ENCODE data around the gene POU2F2.
A peak's percentile ranks its signal among the peaks of the same experiment; 100 is the strongest.

Gene POU2F2

DNA sequence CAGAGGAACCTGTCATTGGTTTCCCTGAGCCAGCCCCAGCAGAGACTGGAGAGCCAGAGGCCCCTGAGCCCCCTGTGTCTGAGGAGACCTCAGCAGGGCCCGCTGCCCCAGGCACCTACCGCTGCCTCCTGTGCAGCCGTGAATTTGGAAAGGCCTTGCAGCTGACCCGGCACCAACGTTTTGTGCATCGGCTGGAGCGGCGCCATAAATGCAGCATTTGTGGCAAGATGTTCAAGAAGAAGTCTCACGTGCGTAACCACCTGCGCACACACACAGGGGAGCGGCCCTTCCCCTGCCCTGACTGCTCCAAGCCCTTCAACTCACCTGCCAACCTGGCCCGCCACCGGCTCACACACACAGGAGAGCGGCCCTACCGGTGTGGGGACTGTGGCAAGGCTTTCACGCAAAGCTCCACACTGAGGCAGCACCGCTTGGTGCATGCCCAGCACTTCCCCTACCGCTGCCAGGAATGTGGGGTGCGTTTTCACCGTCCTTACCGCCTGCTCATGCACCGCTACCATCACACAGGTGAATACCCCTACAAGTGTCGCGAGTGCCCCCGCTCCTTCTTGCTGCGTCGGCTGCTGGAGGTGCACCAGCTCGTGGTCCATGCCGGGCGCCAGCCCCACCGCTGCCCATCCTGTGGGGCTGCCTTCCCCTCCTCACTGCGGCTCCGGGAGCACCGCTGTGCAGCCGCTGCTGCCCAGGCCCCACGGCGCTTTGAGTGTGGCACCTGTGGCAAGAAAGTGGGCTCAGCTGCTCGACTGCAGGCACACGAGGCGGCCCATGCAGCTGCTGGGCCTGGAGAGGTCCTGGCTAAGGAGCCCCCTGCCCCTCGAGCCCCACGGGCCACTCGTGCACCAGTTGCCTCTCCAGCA is 52.1 kb downstream of the POU2F2 start:
- no peak for DNase-seq (ENCODE audit: low read depth)

DNA sequence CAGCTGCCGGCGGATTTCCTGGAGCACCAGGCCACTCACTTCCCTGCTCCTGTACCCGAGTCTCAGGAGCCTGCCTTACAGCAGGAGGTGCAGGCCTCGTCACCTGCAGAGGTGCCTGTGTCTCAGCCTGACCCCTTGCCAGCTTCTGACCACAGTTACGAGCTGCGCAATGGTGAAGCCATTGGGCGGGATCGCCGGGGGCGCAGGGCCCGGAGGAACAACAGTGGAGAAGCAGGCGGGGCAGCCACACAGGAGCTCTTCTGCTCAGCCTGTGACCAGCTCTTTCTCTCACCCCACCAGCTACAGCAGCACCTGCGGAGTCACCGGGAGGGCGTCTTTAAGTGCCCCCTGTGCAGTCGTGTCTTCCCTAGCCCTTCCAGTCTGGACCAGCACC is 53.0 kb downstream of the POU2F2 start:
- no peak for DNase-seq (ENCODE audit: low read depth)

DNA sequence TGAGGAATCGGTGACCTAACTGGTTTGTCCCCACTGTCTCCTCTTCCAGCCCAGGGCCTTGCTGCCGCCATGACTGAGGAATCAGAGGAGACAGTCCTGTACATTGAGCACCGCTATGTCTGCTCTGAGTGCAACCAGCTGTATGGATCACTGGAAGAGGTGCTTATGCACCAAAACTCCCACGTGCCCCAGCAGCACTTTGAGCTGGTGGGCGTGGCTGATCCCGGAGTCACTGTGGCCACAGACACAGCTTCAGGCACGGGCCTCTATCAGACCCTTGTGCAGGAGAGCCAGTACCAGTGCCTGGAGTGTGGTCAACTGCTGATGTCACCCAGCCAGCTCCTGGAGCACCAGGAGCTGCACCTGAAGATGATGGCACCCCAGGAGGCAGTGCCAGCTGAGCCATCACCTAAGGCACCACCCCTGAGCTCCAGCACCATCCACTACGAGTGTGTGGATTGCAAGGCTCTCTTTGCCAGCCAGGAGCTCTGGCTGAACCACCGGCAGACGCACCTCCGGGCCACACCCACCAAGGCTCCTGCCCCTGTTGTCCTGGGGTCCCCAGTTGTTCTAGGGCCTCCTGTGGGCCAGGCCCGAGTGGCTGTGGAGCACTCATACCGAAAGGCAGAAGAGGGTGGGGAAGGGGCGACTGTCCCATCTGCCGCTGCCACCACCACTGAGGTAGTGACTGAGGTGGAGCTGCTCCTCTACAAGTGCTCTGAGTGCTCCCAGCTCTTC is 53.5 kb downstream of the POU2F2 start:
- no peak for DNase-seq (ENCODE audit: low read depth)

DNA sequence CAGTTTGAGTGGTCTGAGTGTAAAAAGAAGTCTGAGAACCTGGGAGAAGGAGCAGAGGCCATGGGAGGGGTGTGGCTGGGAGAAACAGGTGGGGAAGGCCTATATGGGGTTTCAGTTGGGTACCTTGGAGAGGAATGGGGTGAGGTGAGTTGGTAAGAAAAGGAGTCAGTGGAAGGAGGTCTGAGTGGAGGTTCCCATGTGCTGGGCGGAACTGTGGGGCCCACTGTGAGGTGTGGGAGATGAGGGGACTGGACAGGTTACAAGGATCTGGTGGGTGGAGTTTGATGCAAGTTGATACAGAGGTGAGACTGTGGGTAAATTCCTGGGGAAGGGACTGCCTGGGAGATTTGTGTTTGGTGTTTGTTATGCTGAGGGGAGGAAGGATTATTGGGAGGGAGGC is 54.2 kb downstream of the POU2F2 start:
- DNase-seq (ENCODE audit: low read depth), result no peak

DNA sequence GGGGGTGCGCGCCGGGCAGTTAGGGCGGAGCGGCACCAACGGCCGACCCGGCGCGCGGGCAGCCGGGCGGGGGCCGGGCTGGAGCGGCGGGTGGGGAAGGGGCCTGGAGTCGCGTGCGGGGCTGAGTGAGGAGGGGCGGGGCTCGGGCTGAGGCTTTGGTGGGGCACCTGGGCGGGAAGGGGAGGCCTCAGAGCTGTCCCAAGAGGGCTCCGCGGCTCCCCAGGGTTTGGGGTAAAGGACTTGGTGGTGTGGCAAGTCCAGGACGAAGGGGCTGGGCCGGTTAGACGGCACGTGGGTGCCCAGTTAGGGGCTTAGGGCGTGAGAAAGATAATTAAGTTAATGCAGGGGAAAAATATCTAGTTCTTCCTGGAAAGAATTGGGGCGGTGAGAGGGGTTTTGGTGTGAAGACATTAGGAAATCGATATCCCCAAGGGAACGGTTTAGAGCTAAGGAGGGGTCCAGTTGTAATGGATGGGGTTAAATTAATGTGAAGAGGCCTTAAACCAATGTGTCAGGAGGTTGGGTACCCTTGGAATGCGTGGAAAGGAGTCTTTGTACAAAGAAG is 55.8 kb downstream of the POU2F2 start:
- no peak for DNase-seq (ENCODE audit: low read depth)

DNA sequence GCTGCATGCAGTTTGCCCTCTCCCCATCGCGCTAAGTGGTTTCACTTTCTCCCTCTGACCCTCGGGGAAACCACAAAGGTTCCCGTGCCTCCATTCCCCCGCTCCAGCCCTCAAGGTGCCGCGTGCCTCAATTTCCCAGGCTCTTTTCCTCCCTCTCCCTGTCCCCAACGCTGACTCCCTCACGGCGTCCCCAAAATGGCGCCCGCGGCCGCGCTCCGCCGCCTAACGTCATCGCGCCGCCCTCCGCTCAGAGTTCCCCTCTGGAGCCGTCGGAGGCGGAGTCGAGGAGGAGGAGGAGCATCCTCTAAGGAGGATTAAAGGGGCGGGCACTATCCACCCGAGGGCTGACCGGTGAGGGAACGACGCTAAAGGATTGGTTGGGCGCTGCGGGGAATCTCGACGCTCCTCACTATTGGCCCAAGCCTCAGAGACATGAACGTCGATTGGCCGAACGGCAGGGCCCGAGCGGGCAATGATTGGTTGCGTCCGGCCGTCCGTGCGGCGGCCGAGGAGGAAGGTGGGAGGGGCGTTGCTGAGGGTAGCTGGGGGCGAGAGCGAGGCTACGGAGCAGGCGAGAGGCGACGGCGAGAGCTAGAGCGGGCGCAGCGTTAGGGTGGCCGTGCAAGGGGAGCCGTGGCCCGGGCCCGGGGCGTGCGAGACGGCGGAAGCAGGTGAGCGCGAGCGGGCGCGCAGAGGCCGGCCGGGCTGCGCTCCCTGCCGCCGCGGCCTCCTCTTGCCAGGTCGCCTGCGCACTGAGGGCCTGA is 56.4 kb downstream of the POU2F2 start, which contains the start of gene ZNF574:
TSS of gene ZNF574 (plus strand) at position 551 of the 764 bp plus-strand sequence. CDS start 2,441 bp downstream, outside the sequence.
- peak; percentile 99 for DNase-seq (ENCODE audit: low read depth)

DNA sequence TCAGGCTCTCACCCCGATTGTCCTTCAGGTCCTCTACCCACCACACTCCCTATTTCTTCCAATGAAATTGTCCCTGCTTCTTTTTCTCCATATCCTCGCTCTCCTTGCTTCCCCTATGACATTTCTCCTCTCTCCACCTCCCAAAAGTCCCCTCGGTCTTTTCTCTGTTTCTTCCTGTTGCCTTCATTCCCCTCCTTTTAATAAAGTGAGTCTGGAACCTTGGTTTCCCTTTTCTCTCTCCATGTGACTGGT is 57.0 kb downstream of the POU2F2 start:
- DNase-seq (ENCODE audit: low read depth), result no peak

DNA sequence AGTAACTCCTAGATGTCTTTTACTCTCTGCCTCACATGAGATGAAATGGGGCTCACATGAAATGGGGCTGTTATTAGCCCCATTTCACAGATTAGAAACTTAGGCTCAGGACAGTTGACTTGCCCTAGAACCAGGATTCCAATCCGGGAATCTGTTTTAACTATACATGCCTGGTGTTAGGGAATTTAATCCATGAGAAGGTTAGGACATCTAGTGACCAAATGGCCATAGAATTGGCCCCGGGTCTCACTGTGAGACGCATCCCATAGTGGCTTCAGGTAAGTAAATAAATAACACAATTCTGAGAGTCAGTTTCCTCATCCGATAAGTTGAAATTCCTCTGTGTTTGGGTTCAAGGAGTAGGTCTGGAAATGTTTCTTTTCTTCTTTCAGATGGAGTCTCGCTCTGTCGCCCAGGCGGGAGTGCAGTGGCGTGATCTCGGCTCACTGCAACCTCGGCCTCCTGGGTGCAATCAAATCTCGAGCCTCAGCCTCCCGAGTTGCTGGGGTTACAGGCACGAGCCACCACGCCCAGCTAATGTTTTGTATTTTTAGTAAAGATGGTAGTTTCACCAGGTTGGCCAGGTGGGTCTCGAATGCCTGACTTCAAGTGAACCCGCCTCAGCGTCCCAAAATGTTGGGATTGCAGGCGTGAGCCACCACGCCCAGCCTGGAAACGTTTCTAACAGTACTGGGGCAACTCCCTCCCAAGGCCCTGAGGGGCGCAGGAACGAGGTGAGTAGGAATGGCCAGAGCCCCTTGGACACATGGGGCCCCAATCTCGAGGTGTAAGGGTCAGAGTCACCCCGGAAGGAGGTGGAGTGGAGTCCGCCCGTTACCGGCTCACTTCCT is 57.5 kb downstream of the POU2F2 start:
- DNase-seq (ENCODE audit: low read depth), result no peak

DNA sequence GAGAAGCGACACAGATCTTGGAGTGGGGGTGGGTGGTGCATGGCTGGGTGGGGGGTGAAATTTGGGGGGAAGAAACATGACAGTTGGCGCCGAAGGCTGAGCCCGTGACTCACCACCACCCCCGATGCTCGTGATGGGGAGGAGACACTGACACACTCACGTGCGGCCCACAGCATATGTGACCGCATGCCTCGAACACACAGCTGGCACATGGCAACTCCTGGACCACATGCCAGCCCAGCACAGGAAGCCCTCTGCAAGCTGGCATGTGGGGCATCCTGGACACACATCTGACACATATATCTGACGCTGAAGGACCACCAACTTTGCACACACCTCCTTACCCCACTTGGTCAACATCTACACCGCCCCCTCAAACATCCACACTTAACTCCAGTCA is 61.0 kb downstream of the POU2F2 start:
- DNase-seq (ENCODE audit: low read depth), result no peak

DNA sequence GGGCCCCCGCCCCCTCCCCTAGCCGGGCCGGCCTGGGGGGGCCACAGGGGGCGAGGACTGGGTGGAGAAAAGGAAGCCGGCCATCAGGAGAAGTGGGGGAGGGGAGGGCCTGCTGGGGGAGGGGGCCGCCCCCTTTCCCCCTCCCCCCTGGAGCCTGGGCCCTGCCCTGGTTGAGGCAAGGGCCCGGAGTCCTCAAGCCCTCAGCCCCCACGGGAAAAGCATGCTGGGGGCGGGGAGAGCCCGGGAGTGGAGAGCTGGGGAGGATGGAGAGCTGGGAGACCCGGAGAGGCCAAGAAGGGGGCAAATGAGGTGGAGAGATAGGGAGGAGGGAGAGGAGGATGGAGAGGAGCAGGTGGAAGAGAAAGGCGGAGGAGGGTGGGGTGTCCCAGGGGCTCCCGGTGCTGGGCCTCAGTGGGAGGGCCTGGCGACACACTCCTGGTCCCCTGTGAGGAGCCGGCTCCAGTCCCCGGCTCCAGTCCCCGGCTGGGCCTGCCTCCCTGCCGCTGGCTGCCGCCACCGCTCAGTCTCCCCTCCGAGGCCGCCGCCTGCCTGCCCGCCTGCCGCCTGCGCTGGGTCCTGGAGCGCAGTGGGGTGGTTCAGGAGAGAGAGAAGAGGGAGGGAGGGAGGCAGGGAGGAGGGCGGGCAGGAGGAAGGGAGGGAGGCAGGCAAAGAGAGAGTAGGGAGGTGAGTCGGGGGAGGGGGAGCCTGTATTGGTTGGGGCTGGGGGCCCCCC is 62.5 kb downstream of the POU2F2 start, which contains the start of gene GRIK5:
TSS of gene GRIK5 (minus strand) at position 588 of the 733 bp plus-strand sequence. CDS start 4,436 bp downstream, outside the sequence.
- no peak for DNase-seq (ENCODE audit: low read depth)

DNA sequence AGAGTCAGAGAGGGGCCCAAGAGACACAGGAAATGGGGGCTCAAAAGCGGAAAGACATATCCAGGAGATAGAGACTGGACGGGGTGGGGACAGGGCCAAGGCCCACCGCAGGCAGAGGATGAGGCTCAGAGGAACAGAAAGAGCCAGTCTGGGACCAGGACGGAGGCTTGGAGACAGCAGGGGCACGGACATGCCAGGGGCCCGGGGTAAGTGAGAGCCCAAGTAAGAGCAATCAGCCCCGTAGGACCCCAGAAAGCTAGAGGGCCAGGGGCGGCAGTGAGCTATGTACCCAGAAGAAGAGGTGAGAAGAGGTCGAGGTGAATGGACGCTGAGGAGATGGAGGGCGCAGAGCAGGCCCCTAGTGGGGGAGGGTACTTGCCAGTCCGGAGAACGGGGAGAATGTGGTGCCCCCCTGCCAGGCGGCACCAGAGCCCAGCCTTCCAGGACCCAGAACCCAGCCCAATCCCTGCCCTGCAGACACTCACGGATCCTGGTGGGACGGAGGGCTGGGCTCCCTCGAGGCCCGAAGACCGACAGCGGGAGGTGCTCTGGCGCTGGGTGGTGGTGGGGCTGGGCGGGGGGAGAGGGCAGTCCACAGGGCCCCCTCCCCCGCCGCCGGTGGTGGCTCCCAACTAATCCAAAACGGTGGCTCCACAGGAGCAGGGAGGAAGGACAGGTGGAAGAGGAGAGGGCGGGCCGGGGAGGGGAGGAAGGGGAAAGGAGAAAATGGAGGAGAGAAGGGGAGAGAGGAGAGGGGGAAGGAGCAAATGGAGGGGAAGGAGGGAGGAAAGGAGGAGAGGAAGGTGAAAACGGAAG is 63.3 kb downstream of the POU2F2 start:
- no peak for DNase-seq (ENCODE audit: low read depth)

DNA sequence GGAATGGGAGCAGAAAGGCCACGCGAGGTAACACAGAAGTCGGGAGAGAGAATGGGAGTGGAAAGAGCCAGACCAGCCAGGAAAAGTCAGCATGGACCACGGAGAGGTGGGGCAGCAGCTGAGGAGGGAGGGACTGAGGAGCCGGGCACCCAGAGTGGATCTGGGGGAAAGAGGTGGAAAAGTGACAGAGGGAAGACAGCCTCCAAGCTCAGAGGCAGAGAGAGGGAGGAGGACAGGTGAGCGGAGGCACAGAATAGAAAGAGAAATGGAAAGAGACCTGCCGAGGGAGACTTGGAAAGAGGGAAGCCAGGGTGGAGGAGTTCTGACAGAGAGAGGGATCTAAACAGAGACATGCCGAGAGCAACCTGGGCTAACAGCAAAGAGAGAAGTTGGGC is 63.9 kb downstream of the POU2F2 start:
- DNase-seq (ENCODE audit: low read depth), result no peak

DNA sequence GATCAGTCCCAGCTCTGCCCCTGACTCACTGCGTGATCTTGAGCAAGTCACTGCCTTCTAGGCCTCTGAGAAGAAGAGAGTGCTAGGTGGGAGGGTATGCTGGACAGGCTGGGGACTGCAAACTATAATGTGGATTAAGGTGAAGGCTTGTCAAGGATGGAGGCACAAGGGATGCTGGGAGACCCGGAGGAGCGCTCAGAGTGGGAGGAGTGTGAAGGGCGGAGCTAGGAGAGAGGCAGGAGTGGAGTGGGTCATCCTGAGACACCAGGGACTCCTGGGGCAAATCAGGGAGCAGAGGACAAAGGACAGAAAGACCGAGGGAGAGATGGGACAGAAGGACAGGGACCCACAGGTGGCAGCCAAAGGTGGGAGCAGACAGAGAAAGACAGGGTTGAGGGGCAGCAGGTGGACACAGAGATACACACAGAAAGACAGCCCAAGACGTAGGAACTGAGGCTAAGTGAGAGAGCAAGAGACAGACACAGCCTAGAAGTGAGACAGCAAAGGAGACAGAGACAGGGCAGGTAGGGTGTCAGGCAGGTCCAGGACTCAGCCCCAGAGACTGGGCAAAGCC is 64.8 kb downstream of the POU2F2 start:
- DNase-seq (ENCODE audit: low read depth), result no peak

DNA sequence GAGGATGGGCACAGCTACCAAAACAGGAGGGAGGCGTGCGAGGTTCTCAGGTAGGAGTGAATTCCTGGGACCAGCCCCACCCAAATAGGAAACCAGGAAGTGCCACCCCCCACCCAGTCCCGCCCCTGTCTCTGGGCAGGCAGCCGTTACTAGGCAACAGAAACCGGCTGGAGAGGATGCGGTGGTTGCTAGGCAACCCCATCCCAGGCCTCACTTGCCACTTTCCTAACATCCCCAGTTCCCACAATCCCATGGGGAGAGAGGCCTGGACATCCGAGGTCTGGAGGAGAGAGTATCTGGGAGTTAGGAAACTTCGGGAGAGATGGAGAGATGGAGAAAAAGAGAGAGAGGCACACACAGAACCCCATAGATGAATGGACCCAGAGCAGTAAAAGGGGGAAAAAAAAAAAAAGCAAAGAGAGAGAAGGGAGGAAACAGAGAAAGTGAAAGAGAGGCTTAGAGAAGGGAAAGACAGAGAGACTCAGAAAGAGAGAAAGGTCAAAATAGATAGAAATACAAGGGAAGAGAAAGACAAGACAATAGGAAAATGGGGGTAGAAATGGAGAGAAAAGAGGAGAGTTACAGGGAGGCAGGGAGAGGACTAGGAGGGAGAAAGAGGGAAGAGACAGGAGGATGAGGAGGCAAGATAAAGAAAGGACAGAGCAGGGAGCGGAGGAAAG is 66.0 kb downstream of the POU2F2 start:
- no peak for DNase-seq (ENCODE audit: low read depth)

DNA sequence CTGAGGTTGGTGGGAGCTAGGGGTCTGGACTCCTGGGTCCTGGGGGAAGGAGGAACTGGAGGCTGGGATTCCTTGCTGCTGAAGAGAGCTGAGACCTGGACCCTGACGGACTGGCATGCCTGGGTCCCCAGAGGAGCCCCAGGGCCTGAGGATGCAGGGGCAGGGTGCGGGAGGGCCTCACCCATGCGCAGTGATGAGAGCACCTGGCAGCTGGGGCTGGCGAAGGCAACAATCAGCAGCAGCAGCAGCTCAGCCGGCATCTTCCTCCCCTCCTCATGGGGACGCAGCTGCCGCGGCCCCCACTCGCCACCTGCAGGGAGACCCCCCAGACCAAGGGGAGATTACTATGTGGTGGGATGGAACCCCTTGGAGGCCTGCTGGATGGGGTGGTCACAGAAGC is 66.7 kb downstream of the POU2F2 start:
- no peak for DNase-seq (ENCODE audit: low read depth)

DNA sequence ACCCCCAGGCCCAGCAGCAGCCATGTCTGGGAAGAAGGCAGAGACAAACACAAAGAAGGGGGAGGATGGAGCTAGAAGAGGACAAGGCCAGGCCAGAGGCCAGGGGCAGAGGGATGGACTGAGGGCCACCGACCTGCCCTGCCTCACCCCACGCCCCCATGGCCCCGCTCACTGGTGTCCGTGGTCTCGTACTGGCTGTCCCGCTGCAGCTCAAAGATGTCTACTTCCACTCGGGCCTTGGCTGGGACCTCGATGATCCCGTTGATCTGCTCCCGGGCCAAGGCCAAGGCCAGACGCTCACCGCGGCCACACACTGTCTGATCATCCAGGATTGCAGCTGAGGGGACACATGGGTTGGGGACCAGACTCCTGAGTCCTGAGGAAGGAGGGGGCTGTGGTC is 67.2 kb downstream of the POU2F2 start:
- no peak for DNase-seq (ENCODE audit: low read depth)

DNA sequence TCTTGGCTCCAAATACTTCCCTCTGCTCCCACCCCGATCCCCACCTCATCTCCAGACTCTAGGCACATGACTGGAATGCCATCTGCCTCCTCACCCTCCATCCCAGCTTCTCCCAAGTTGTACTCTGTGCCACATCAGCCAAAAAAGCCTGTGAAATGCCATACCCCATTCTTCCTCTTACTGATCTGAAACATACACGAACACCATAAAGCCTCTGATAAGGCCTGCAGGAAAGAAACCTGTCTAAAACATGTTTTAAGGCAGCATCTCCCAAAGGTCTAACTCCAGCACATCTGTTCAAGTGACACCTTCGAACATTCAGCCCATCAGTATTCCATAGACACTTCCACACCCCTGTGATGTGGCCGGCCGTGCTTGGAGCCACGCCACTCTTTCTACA is 67.8 kb downstream of the POU2F2 start:
- DNase-seq (ENCODE audit: low read depth), result no peak

DNA sequence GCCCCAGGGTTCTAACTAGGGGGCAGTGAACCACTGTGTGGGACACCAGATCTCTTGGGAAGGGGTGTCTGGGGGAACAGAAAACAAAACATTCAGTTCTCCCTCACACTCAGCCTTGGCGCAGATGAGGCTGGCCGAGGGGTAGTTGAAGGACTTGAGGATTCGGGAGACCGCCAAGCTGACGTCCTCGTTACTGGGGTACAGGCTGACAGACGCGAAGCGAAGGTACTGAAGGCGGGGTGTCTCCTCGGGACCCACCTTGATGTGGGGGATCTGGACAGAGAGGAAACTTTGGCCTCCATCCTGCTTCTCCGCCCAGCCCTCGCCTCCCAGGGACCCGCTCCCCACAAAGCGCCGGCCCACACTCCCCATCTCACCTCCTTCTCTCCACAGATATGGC is 69.9 kb downstream of the POU2F2 start:
- no peak for DNase-seq (ENCODE audit: low read depth)

DNA sequence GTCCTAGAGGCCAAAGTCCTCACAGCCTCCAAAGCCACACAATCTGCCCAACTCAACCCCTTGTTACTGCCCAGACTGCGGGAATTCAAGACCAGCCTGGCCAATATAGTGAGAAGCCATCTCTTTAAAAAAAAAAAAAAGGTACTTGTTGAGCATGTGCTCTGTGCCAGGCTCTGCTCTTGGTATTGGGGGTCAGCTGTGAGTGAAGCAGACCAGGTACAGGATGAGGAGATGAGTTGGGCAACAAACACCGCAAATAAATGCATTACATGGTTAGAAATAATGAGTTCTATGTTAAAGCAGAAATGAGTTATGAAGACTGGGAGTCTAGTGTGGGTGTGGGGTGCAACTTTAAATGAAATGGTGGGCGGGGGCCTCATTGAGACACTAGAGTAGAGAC is 72.1 kb downstream of the POU2F2 start:
- no peak for DNase-seq (ENCODE audit: low read depth)

All from fibroblast of the conjunctiva (primary cell).